PFSK-1 (cell line): Measurements from ENCODE around the gene KCNMB2.

Experiments used
- POLR2AphosphoS5 ChIP-seq: IDR thresholded peaks from 2 replicates; pipeline ENCODE4 v1.6.1; 2012; ENCODE audit warnings: low read depth, mild to moderate bottlenecking, control low read depth, low read length, moderate library complexity
- TF ChIP-seq, protein P1 (sequence below), 2 experiments: IDR thresholded peaks; 2 replicates each; pipeline versions ENCODE4 v1.6.1 to v1.8.0; 2011 to 2012; ENCODE audit warnings: low read depth in 2 of 2, low read length in 2 of 2, control low read depth in 1 of 2, inconsistent platforms in 1 of 2, mild to moderate bottlenecking in 1 of 2, moderate library complexity in 1 of 2; ENCODE audit not compliant: insufficient read depth in 1 of 2

DNA sequence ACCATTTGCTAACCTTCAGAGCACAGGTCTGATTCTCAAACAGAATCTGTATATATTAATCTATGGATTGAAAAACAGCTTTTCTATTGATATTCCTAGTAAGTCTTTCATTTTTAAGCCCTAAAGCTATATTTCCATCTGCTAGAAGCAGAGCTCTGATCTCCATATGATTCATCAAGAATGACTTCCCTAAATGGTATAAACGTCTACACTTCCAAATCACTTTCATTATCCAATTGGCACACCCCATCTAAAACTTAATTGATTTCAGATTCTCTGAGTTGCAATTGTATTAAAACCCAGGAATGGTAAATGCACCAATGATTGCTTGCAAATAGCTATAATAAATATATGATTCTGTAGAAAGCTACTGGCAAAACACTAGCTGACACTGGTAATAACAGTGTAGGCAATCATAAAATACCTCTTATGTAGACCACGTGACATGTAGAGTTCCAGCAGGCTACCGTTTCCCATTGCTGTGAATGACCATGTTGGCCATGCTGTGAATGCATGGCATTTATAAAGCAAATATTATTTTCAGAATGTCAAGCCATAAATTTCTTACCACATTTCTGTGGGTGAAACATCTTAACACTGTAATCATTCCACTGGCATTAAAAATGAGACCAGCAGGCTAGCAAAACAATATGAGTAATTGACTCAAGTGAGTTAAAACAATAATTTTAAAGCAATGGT lies 309.3 kb downstream of the KCNMB2 start:
- TF ChIP-seq POLR2AphosphoS5 = no peak
- TF ChIP-seq, protein P1, sequence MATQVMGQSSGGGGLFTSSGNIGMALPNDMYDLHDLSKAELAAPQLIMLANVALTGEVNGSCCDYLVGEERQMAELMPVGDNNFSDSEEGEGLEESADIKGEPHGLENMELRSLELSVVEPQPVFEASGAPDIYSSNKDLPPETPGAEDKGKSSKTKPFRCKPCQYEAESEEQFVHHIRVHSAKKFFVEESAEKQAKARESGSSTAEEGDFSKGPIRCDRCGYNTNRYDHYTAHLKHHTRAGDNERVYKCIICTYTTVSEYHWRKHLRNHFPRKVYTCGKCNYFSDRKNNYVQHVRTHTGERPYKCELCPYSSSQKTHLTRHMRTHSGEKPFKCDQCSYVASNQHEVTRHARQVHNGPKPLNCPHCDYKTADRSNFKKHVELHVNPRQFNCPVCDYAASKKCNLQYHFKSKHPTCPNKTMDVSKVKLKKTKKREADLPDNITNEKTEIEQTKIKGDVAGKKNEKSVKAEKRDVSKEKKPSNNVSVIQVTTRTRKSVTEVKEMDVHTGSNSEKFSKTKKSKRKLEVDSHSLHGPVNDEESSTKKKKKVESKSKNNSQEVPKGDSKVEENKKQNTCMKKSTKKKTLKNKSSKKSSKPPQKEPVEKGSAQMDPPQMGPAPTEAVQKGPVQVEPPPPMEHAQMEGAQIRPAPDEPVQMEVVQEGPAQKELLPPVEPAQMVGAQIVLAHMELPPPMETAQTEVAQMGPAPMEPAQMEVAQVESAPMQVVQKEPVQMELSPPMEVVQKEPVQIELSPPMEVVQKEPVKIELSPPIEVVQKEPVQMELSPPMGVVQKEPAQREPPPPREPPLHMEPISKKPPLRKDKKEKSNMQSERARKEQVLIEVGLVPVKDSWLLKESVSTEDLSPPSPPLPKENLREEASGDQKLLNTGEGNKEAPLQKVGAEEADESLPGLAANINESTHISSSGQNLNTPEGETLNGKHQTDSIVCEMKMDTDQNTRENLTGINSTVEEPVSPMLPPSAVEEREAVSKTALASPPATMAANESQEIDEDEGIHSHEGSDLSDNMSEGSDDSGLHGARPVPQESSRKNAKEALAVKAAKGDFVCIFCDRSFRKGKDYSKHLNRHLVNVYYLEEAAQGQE (IDR thresholded peaks at IDR 0.05; ENCODE audit: insufficient read depth in 1 of 2, low read depth in 2 of 2, low read length in 2 of 2) = no peak
